A673 (cell line): ENCODE results near the gene ARHGAP45. TPM values are rescaled to one million over a fixed set of nuclear protein-coding genes. Genes with fewer than 3 reads are reported as not detected.

Experiments used
- BruUV-seq: library from RNA; stranded (reverse); fragments of 400-500 nt; replicated peaks from 2 replicates; lab custom pipeline; 2021; lab: Mats Ljungman, UMichigan
- CTCF ChIA-PET: fragments of 300-600 bp; sonication (Branson Sonifier 250); formaldehyde crosslinking; loops from one replicate; lab custom pipeline; 2022; ENCODE audit warnings: antibody characterized with exemption; lab: Charles Lee
- POLR2A ChIA-PET: fragments of 300-600 bp; sonication (Branson Sonifier 250); formaldehyde crosslinking; loops from one replicate; lab custom pipeline; 2022; ENCODE audit warnings: antibody characterized with exemption; ENCODE audit not compliant: low non-redundant PET; lab: Charles Lee
- DNase-seq: peaks from one replicate; pipeline ENCODE4 v3.0.0-alpha.2; 2015; ENCODE audit warnings: low spot score
- H3K27ac ChIP-seq: fragments of 200-600 bp; sonication (generic); 2 replicates; pipeline ENCODE4 v1.5.1; 2016; ENCODE audit warnings: mixed run types, low read depth, mild to moderate bottlenecking, mixed read lengths, antibody characterized with exemption, low read length; ENCODE audit not compliant: poor library complexity, severe bottlenecking
- H3K27me3 ChIP-seq: fragments of 200-600 bp; sonication (generic); replicated peaks from 2 replicates; pipeline ENCODE4 v1.6.1; 2017; ENCODE audit warnings: mixed run types, low read depth, mild to moderate bottlenecking, mixed read lengths, antibody characterized with exemption, low read length; ENCODE audit not compliant: insufficient read depth, poor library complexity
- H3K36me3 ChIP-seq: fragments of 200-600 bp; sonication (generic); 2 replicates; pipeline ENCODE4 v1.6.1; 2016; ENCODE audit warnings: mixed run types, mild to moderate bottlenecking, mixed read lengths, antibody characterized with exemption, low read length; ENCODE audit not compliant: insufficient read depth, poor library complexity, severe bottlenecking
- H3K4me1 ChIP-seq: fragments of 200-600 bp; sonication (generic); 2 replicates; pipeline ENCODE4 v1.6.1; 2017; ENCODE audit warnings: mixed run types, mild to moderate bottlenecking, mixed read lengths, antibody characterized with exemption, low read length; ENCODE audit not compliant: insufficient read depth, poor library complexity, severe bottlenecking
- H3K4me3 ChIP-seq: fragments of 200-600 bp; sonication (generic); 2 replicates; pipeline ENCODE4 v1.5.1; 2016; ENCODE audit warnings: low read depth, mixed run types, mild to moderate bottlenecking, mixed read lengths, low read length; ENCODE audit not compliant: poor library complexity, severe bottlenecking
- H3K9me3 ChIP-seq: fragments of 200-600 bp; sonication (generic); 2 replicates; pipeline ENCODE4 v1.6.1; 2016; ENCODE audit warnings: mixed run types, low read depth, mild to moderate bottlenecking, mixed read lengths, antibody characterized with exemption, low read length; ENCODE audit not compliant: poor library complexity, severe bottlenecking
- EZH2 ChIP-seq: fragments of 200-600 bp; sonication (generic); IDR thresholded peaks from 2 replicates; pipeline ENCODE4 v1.6.1; 2017; ENCODE audit warnings: borderline replicate concordance, low read depth, mild to moderate bottlenecking, mixed read lengths, antibody characterized with exemption, low read length; ENCODE audit not compliant: poor library complexity, severe bottlenecking
- intact Hi-C: fragments of 100-400 bp; cut with micrococcal nuclease; formaldehyde crosslinking; loops from one replicate; pipeline ENCODE4 v1.10.0; 2022; ENCODE audit not compliant: unreplicated experiment
- total RNA-seq: library from RNA; stranded (reverse); gene quantifications from 2 replicates; pipeline ENCODE4 v1.2.3, GENCODE V29; 2021
- TF ChIP-seq, protein P1 (sequence below): fragments of 300-800, 200-600 bp; sonication (generic); conservative IDR thresholded peaks from 2 replicates; pipeline ENCODE4 v1.5.1; 2017; ENCODE audit warnings: low read depth, mild to moderate bottlenecking, antibody characterized with exemption, low read length, moderate library complexity, mixed read lengths

Gene ARHGAP45
- total RNA-seq, 1 experiment from 2014 or later = 3.2 TPM

DNA sequence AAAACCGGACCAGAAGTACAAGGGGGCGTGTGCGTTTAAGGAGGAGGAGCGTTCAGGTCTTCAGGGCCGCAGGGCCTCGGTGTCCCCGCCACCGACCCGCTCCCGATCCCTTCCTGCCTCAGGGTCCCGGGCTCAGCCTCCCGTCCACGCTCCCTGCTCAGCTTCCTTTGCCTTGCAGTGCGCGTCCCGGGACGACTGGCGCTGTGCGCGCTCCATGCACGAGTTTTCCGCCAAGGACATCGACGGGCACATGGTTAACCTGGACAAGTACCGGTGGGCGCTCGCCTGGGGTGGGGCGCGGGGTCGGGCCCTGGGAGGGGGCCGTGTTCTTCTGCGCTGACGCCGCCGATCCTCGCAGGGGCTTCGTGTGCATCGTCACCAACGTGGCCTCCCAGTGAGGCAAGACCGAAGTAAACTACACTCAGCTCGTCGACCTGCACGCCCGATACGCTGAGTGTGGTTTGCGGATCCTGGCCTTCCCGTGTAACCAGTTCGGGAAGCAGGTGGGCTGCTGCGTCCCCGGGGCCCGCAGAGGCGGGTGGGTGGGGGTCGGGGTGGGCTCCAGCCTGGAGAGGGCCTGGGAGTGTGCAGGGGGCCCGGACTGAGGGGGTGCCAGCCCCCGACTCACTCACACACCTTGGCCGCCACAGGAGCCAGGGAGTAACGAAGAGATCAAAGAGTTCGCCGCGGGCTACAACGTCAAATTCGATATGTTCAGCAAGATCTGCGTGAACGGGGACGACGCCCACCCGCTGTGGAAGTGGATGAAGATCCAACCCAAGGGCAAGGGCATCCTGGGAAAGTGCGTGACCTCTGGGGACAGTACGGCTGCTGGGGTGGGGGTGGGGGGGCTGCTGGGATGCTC, 38.3 kb downstream of the ARHGAP45 start:
- H3K27me3 ChIP-seq = no peaks in the 10 kb centered on the region
- BruUV-seq = no TSS peak
- H3K36me3 ChIP-seq = peaks cover 26% of the 10 kb centered on the region
- ChIA-PET POLR2A (interaction anchor here (0.7 kb wide), 1 partner anchor 7 kb away, joined by 3 read pairs; no protein-coding TSS in a partner anchor), CTCF (interaction anchor here (0.9 kb wide), 1 partner anchor 31 kb away, joined by 6 read pairs; no protein-coding TSS in a partner anchor)
- intact Hi-C loops = loop anchor here (10.0 kb wide), 1 partner anchor 80 kb away; the partner anchor contains the start of genes CNN2, RNU6-2 and TMEM259
- DNase-seq = peak; percentile 64
- no peaks in the 10 kb centered on the region for H3K9me3 ChIP-seq
- H3K4me3 ChIP-seq = peak overlapping the region; percentile 97
- no peak for TF ChIP-seq EZH2
- TF ChIP-seq, protein P1, sequence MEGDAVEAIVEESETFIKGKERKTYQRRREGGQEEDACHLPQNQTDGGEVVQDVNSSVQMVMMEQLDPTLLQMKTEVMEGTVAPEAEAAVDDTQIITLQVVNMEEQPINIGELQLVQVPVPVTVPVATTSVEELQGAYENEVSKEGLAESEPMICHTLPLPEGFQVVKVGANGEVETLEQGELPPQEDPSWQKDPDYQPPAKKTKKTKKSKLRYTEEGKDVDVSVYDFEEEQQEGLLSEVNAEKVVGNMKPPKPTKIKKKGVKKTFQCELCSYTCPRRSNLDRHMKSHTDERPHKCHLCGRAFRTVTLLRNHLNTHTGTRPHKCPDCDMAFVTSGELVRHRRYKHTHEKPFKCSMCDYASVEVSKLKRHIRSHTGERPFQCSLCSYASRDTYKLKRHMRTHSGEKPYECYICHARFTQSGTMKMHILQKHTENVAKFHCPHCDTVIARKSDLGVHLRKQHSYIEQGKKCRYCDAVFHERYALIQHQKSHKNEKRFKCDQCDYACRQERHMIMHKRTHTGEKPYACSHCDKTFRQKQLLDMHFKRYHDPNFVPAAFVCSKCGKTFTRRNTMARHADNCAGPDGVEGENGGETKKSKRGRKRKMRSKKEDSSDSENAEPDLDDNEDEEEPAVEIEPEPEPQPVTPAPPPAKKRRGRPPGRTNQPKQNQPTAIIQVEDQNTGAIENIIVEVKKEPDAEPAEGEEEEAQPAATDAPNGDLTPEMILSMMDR = no peak
- peaks cover 30% of the 10 kb centered on the region for H3K4me1 ChIP-seq
- peak overlapping the region; percentile 94 for H3K27ac ChIP-seq

DNA sequence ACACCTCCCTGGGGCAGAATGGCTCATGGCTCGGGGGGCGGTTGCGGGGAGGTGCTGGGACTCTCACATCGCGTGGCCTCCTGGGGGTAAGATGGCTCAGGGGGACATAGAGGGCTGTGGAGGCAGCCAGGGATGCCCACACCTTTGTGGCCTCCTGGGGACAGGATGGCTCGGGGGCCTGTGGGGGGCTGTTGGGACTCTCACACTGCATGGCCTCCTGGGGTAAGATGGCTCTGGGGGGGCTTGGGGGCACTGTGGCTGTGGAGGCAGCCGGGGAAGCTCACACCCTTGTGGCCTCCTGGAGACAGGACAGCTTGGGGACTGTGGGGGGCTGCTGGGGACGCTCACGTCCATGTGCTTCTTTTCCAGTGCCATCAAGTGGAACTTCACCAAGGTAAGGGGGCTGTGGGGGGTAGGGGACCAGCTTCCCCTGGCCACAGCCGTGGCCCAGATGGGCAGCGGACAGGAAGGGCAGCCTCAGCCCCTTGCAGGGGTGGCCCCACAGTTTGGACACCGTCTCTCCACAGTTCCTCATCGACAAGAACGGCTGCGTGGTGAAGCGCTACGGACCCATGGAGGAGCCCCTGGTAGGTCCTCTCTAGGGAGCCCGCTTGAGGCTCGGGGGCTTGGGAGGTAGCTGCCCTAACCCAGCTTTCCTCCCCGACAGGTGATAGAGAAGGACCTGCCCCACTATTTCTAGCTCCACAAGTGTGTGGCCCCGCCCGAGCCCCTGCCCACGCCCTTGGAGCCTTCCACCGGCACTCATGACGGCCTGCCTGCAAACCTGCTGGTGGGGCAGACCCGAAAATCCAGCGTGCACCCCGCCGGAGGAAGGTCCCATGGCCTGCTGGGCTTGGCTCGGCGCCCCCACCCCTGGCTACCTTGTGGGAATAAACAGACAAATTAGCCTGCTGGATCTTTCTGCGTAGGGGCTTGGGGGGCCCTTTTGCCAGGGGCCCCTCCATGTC, 39.2 kb downstream of the ARHGAP45 start:
- no peak for DNase-seq
- Histone ChIP-seq H3K27ac (no peak overlapping the region), H3K27me3 (no peaks in the 10 kb centered on the region), H3K36me3 (peaks cover 26% of the 10 kb centered on the region), H3K4me1 (peaks cover 30% of the 10 kb centered on the region), H3K4me3 (no peak overlapping the region), H3K9me3 (no peaks in the 10 kb centered on the region)
- CTCF ChIA-PET = no interaction called here
- intact Hi-C loops = loop anchor here (10.0 kb wide), 1 partner anchor 81 kb away; the partner anchor contains the start of genes CNN2, RNU6-2 and TMEM259
- TSS peak; percentile 66 for BruUV-seq
- POLR2A ChIA-PET = interaction anchor here (0.7 kb wide), 1 partner anchor 8 kb away, joined by 3 read pairs; no protein-coding TSS in a partner anchor
- TF ChIP-seq EZH2 = no peak
- TF ChIP-seq, protein P1 = no peak
